ENCODE measurements around the gene KCNIP4. TPM values are rescaled to one million over a fixed set of nuclear protein-coding genes. Genes with fewer than 3 reads are reported as not detected.
"Not testable (repeated sequence)": the region's sequence is repeated elsewhere in the genome, so short reads cannot be mapped to it uniquely, and the experiment has no call there.

The KCNIP4 gene
- polyA plus RNA-seq, 3 donors, result 0.09 to 0.25 TPM; not detected in 1

DNA sequence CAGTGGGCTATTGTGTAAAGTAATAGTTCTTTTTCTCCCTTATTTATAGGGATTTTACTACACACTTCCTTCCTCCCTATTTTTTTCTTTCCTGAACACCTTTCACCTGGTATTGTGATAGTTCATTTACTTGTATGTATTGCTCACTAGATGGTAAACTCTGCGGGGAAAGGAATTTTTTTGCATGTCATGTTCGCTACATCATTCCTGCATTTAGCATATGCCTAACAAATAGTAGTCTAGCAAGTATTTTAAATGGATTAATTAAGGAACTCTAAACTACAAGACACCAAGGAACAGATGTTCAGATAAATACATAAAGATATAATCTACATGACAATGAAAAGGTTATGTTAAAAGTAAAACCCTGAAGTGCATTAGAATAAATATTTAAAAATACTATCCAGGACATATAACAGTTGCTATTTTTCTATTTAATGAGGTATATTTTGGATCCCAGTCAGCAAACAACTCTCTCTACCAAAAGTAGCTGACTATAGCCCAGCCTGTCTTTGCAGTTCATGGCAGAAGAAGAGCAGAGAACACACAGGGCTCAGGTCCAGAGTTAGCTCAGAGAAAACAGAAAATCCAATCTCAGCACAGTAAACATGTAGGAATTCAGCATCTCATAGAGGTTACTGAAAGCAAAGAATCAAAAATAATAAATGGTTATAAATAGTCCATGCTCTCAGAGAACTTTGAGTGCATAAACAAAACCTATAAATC, 1160.5 kb downstream of the KCNIP4 start:
- Histone ChIP-seq H3K36me3 (replicated peaks in 1 of 2; ENCODE audit: control insufficient read depth in 1 of 2, insufficient read depth in 2 of 2, low read length in 2 of 2) (no peaks in the 10 kb centered on the region), H3K27ac (ENCODE audit: low read depth in 1 of 2, low read length in 2 of 2) (no peak overlapping the region), H3K79me2 (ENCODE audit: insufficient read depth, low read length) (no peaks in the 10 kb centered on the region), H3K4me2 (replicated peaks; ENCODE audit: extremely low read depth, low read length, poor library complexity, severe bottlenecking) (no peak overlapping the region), H3K4me3 (replicated peaks in 1 of 3; ENCODE audit: low read depth in 2 of 3, low read length in 3 of 3) (no peak overlapping the region), H3K9me3 (replicated peaks in 1 of 2; ENCODE audit: control insufficient read depth in 1 of 2, insufficient read depth in 1 of 2, low read length in 2 of 2) (peaks cover 0 to 4% of the 10 kb centered on the region in 2 donors), H3K27me3 (ENCODE audit: control insufficient read depth in 2 of 2, insufficient read depth in 2 of 2, low read length in 2 of 2) (no peaks in the 10 kb centered on the region), H3K9ac (ENCODE audit: insufficient read depth, low read length, poor library complexity, severe bottlenecking) (no peak overlapping the region), H4K20me1 (ENCODE audit: insufficient read depth, low read length) (no peaks in the 10 kb centered on the region), H2AFZ (ENCODE audit: insufficient read depth, low read depth, low read length, poor library complexity, severe bottlenecking) (no peak overlapping the region), H3K4me1 (ENCODE audit: control insufficient read depth in 1 of 2, insufficient read depth in 2 of 2, low read length in 2 of 2) (no peaks in the 10 kb centered on the region)
- no peak for DNase-seq
- Mint-ChIP-seq H3K27ac (no peak overlapping the region), H3K4me1 (no peaks in the 10 kb centered on the region), H3K36me3 (no peaks in the 10 kb centered on the region), H3K9me3 (peaks cover 0 to 11% (median 2%) of the 10 kb centered on the region in 7 donors), H3K4me3 (no peak overlapping the region), H3K27me3 (ENCODE audit: low read depth in 3 of 3) (no peaks in the 10 kb centered on the region)
- intact Hi-C loops (cut with micrococcal nuclease), result no loop called here
- no peak for TF ChIP-seq CTCF (IDR thresholded peaks at IDR 0.05)
- WGBS (ENCODE audit: insufficient coverage), result no CpG with 5 or more reads among the region's 2 CpGs

- H3K4me2 ChIP-seq (replicated peaks; ENCODE audit: extremely low read depth, low read length, poor library complexity, severe bottlenecking); H3K27me3 Mint-ChIP-seq (ENCODE audit: low read depth in 3 of 3); H3K4me1 Mint-ChIP-seq; H3K27me3 ChIP-seq (ENCODE audit: control insufficient read depth in 2 of 2, insufficient read depth in 2 of 2, low read length in 2 of 2); H3K4me1 ChIP-seq (ENCODE audit: control insufficient read depth in 1 of 2, insufficient read depth in 2 of 2, low read length in 2 of 2); H3K4me3 ChIP-seq (replicated peaks in 1 of 3; ENCODE audit: low read depth in 2 of 3, low read length in 3 of 3); H3K27ac ChIP-seq (ENCODE audit: low read depth in 1 of 2, low read length in 2 of 2); H3K9ac ChIP-seq (ENCODE audit: insufficient read depth, low read length, poor library complexity, severe bottlenecking); H3K36me3 ChIP-seq (replicated peaks in 1 of 2; ENCODE audit: control insufficient read depth in 1 of 2, insufficient read depth in 2 of 2, low read length in 2 of 2); H3K4me3 Mint-ChIP-seq; intact Hi-C loops (cut with micrococcal nuclease); H4K20me1 ChIP-seq (ENCODE audit: insufficient read depth, low read length); H2AFZ ChIP-seq (ENCODE audit: insufficient read depth, low read depth, low read length, poor library complexity, severe bottlenecking); H3K79me2 ChIP-seq (ENCODE audit: insufficient read depth, low read length); H3K27ac Mint-ChIP-seq; H3K36me3 Mint-ChIP-seq; DNase-seq: not testable (repeated sequence)
- H3K9me3 ChIP-seq (replicated peaks in 1 of 2; ENCODE audit: control insufficient read depth in 1 of 2, insufficient read depth in 1 of 2, low read length in 2 of 2), result peaks cover 7 to 14% of the 10 kb centered on the region in 2 donors
- H3K9me3 Mint-ChIP-seq, result peaks cover 10 to 28% (median 17%) of the 10 kb centered on the region in 7 donors
- WGBS (ENCODE audit: insufficient coverage), result no CpG with 5 or more reads among the region's 1 CpG
Measured at GRCh38 chr4:20783134-20783533, 1165.4 kb downstream of the KCNIP4 start.

Measured in CD14-positive monocyte (primary cell).